ENCODE measurements around the gene IL21R. TPM values are rescaled to one million over a fixed set of nuclear protein-coding genes. Genes with fewer than 3 reads are reported as not detected.
A peak's percentile ranks its signal among the peaks of the same experiment; 100 is the strongest.

IL21R gene
- total and polyA plus RNA-seq, 9 of the 15 experiments (the other 6 are each of a cell fraction or from before 2014, with no cell fraction given) = 0.04 to 0.34 (median 0.18) TPM; not detected in 1

DNA sequence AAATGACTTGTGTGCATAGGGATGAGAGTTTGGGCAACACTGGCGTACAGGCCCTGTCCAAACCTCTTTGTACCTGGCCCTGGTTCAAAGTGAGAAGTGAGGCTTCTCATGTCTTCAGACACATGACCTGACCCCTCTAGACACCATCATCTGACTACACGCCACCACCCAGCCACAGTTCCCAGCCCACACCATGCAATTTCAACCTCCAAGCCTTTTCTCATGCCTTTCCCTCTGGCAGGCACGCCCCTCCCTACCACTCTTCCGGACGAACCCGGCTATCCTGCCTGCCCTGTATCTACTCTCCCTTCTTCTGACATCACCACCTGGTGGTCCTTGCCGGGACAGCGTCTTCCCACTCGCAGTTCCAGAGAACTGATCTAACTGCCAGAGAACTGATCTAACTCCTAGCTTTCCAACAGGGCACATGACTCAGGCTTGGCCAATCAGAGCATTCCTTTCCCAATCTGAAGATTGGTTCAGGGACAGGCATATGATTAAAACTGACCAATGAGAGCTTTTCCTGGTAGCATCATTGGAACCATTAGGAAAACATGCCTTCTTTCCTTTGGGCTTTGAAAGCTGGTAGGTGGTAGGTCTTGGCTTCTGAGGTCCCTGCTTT lies 27.1 kb upstream of the IL21R start (continued):
- TF ChIP-seq, protein P1, sequence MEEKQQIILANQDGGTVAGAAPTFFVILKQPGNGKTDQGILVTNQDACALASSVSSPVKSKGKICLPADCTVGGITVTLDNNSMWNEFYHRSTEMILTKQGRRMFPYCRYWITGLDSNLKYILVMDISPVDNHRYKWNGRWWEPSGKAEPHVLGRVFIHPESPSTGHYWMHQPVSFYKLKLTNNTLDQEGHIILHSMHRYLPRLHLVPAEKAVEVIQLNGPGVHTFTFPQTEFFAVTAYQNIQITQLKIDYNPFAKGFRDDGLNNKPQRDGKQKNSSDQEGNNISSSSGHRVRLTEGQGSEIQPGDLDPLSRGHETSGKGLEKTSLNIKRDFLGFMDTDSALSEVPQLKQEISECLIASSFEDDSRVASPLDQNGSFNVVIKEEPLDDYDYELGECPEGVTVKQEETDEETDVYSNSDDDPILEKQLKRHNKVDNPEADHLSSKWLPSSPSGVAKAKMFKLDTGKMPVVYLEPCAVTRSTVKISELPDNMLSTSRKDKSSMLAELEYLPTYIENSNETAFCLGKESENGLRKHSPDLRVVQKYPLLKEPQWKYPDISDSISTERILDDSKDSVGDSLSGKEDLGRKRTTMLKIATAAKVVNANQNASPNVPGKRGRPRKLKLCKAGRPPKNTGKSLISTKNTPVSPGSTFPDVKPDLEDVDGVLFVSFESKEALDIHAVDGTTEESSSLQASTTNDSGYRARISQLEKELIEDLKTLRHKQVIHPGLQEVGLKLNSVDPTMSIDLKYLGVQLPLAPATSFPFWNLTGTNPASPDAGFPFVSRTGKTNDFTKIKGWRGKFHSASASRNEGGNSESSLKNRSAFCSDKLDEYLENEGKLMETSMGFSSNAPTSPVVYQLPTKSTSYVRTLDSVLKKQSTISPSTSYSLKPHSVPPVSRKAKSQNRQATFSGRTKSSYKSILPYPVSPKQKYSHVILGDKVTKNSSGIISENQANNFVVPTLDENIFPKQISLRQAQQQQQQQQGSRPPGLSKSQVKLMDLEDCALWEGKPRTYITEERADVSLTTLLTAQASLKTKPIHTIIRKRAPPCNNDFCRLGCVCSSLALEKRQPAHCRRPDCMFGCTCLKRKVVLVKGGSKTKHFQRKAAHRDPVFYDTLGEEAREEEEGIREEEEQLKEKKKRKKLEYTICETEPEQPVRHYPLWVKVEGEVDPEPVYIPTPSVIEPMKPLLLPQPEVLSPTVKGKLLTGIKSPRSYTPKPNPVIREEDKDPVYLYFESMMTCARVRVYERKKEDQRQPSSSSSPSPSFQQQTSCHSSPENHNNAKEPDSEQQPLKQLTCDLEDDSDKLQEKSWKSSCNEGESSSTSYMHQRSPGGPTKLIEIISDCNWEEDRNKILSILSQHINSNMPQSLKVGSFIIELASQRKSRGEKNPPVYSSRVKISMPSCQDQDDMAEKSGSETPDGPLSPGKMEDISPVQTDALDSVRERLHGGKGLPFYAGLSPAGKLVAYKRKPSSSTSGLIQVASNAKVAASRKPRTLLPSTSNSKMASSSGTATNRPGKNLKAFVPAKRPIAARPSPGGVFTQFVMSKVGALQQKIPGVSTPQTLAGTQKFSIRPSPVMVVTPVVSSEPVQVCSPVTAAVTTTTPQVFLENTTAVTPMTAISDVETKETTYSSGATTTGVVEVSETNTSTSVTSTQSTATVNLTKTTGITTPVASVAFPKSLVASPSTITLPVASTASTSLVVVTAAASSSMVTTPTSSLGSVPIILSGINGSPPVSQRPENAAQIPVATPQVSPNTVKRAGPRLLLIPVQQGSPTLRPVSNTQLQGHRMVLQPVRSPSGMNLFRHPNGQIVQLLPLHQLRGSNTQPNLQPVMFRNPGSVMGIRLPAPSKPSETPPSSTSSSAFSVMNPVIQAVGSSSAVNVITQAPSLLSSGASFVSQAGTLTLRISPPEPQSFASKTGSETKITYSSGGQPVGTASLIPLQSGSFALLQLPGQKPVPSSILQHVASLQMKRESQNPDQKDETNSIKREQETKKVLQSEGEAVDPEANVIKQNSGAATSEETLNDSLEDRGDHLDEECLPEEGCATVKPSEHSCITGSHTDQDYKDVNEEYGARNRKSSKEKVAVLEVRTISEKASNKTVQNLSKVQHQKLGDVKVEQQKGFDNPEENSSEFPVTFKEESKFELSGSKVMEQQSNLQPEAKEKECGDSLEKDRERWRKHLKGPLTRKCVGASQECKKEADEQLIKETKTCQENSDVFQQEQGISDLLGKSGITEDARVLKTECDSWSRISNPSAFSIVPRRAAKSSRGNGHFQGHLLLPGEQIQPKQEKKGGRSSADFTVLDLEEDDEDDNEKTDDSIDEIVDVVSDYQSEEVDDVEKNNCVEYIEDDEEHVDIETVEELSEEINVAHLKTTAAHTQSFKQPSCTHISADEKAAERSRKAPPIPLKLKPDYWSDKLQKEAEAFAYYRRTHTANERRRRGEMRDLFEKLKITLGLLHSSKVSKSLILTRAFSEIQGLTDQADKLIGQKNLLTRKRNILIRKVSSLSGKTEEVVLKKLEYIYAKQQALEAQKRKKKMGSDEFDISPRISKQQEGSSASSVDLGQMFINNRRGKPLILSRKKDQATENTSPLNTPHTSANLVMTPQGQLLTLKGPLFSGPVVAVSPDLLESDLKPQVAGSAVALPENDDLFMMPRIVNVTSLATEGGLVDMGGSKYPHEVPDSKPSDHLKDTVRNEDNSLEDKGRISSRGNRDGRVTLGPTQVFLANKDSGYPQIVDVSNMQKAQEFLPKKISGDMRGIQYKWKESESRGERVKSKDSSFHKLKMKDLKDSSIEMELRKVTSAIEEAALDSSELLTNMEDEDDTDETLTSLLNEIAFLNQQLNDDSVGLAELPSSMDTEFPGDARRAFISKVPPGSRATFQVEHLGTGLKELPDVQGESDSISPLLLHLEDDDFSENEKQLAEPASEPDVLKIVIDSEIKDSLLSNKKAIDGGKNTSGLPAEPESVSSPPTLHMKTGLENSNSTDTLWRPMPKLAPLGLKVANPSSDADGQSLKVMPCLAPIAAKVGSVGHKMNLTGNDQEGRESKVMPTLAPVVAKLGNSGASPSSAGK (IDR thresholded peaks at IDR 0.05) = 0 out of 2 replicates have a peak, but pooled peaks have one; percentile 29
- no peak for TF ChIP-seq ZBTB8A (IDR thresholded peaks at IDR 0.05; ENCODE audit: partially characterized antibody)
- TF ChIP-seq CREM (IDR thresholded peaks at IDR 0.05; ENCODE audit: low read depth) = 0 out of 2 replicates have a peak, but pooled peaks have one; percentile 43
- peak; percentile 16; the same call in 1 of the 2 replicates for TF ChIP-seq STAG1 (CRISPR knock-in tag; IDR thresholded peaks at IDR 0.05; ENCODE audit: borderline replicate concordance)
- TF ChIP-seq BCL6 (CRISPR knock-in tag; IDR thresholded peaks at IDR 0.05) = no peak
- TF ChIP-seq, protein P2, sequence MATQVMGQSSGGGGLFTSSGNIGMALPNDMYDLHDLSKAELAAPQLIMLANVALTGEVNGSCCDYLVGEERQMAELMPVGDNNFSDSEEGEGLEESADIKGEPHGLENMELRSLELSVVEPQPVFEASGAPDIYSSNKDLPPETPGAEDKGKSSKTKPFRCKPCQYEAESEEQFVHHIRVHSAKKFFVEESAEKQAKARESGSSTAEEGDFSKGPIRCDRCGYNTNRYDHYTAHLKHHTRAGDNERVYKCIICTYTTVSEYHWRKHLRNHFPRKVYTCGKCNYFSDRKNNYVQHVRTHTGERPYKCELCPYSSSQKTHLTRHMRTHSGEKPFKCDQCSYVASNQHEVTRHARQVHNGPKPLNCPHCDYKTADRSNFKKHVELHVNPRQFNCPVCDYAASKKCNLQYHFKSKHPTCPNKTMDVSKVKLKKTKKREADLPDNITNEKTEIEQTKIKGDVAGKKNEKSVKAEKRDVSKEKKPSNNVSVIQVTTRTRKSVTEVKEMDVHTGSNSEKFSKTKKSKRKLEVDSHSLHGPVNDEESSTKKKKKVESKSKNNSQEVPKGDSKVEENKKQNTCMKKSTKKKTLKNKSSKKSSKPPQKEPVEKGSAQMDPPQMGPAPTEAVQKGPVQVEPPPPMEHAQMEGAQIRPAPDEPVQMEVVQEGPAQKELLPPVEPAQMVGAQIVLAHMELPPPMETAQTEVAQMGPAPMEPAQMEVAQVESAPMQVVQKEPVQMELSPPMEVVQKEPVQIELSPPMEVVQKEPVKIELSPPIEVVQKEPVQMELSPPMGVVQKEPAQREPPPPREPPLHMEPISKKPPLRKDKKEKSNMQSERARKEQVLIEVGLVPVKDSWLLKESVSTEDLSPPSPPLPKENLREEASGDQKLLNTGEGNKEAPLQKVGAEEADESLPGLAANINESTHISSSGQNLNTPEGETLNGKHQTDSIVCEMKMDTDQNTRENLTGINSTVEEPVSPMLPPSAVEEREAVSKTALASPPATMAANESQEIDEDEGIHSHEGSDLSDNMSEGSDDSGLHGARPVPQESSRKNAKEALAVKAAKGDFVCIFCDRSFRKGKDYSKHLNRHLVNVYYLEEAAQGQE (IDR thresholded peaks at IDR 0.05; ENCODE audit: borderline replicate concordance) = peak; percentile 73
- TF ChIP-seq, protein P2 (CRISPR knock-in tag; IDR thresholded peaks at IDR 0.05; ENCODE audit: low read depth) = no peak
- peak; percentile 63 for TF ChIP-seq ETV1 (tag; conservative IDR thresholded peaks at IDR 0.05; ENCODE audit: low read depth)
